KMS-11 (cell line): ENCODE measurements around the gene CHIT1.

Source experiments
- H2AFZ ChIP-seq: fragments of 200-600 bp; sonication (generic); 2 replicates; pipeline ENCODE4 v1.6.1; 2016; ENCODE audit warnings: antibody characterized with exemption, mixed run types, low read depth
- H3K27ac ChIP-seq: fragments of 200-600 bp; sonication (generic); 2 replicates; pipeline ENCODE4 v1.6.1; 2016; ENCODE audit warnings: mild to moderate bottlenecking, mixed run types
- H3K27me3 ChIP-seq: fragments of 200-600 bp; sonication (generic); 2 replicates; pipeline ENCODE4 v1.6.1; 2017; ENCODE audit warnings: mild to moderate bottlenecking, low read depth, mixed run types, moderate library complexity; ENCODE audit not compliant: insufficient read depth
- H3K36me3 ChIP-seq: fragments of 200-600 bp; sonication (generic); 2 replicates; pipeline ENCODE4 v1.6.1; 2017; ENCODE audit warnings: mild to moderate bottlenecking, mixed run types; ENCODE audit not compliant: insufficient read depth
- H3K4me1 ChIP-seq: fragments of 200-600 bp; sonication (generic); 2 replicates; pipeline ENCODE4 v1.6.1; 2016; ENCODE audit warnings: mild to moderate bottlenecking, low read depth, mixed run types; ENCODE audit not compliant: poor library complexity, severe bottlenecking
- H3K4me2 ChIP-seq: fragments of 200-600 bp; sonication (generic); 2 replicates; pipeline ENCODE4 v1.7.0; 2016; ENCODE audit warnings: mild to moderate bottlenecking, mixed run types
- H3K4me3 ChIP-seq: fragments of 200-600 bp; sonication (generic); IDR thresholded peaks from 2 replicates; pipeline ENCODE4 v1.6.1; 2017; ENCODE audit warnings: low read depth, low read length, mixed read lengths; ENCODE audit not compliant: insufficient read depth
- H3K79me2 ChIP-seq: fragments of 200-600 bp; sonication (generic); 2 replicates; pipeline ENCODE4 v1.6.1; 2016; ENCODE audit warnings: low read depth, mixed run types; ENCODE audit not compliant: insufficient read depth
- H3K9ac ChIP-seq: fragments of 200-600 bp; sonication (generic); 2 replicates; pipeline ENCODE4 v1.6.1; 2016; ENCODE audit warnings: mild to moderate bottlenecking, mixed run types
- H4K20me1 ChIP-seq: fragments of 200-600 bp; sonication (generic); 2 replicates; pipeline ENCODE4 v1.6.1; 2016; ENCODE audit warnings: mild to moderate bottlenecking, mixed run types; ENCODE audit not compliant: insufficient read depth
- CTCF ChIP-seq: fragments of 200-600 bp; sonication (generic); conservative IDR thresholded peaks from 2 replicates; pipeline ENCODE4 v1.6.1; 2017; ENCODE audit warnings: low read depth, mild to moderate bottlenecking, antibody characterized with exemption, low read length, moderate library complexity, mixed read lengths

Gene CHIT1

GRCh38 chr1:203185585-203185984, 43.9 kb downstream of the CHIT1 start:
- TF ChIP-seq CTCF = no peak
- Histone ChIP-seq H3K27me3 (no peaks in the 10 kb centered on the region), H3K79me2 (no peaks in the 10 kb centered on the region), H3K27ac (no peak overlapping the region), H3K4me1 (no peaks in the 10 kb centered on the region), H4K20me1 (no peaks in the 10 kb centered on the region), H3K36me3 (no peaks in the 10 kb centered on the region), H3K4me3 (no peak overlapping the region), H2AFZ (no peak overlapping the region), H3K9ac (no peak overlapping the region), H3K4me2 (no peak overlapping the region)

- no peak overlapping the region for H3K4me3 ChIP-seq
- no peaks in the 10 kb centered on the region for H3K79me2 ChIP-seq
- no peak overlapping the region for H3K4me2 ChIP-seq
- H3K9ac ChIP-seq = no peak overlapping the region
- no peaks in the 10 kb centered on the region for H4K20me1 ChIP-seq
- no peak overlapping the region for H2AFZ ChIP-seq
- no peaks in the 10 kb centered on the region for H3K4me1 ChIP-seq
- no peaks in the 10 kb centered on the region for H3K27me3 ChIP-seq
- no peak overlapping the region for H3K27ac ChIP-seq
- no peak for TF ChIP-seq CTCF
- H3K36me3 ChIP-seq = no peaks in the 10 kb centered on the region
Measured at GRCh38 chr1:203185061-203185461, 44.4 kb downstream of the CHIT1 start.

GRCh38 chr1:203184467-203184866, 45.0 kb downstream of the CHIT1 start:
- no peak overlapping the region for H3K4me2 ChIP-seq
- no peaks in the 10 kb centered on the region for H3K4me1 ChIP-seq
- no peak overlapping the region for H2AFZ ChIP-seq
- TF ChIP-seq CTCF = no peak
- no peaks in the 10 kb centered on the region for H3K79me2 ChIP-seq
- H3K27ac ChIP-seq = no peak overlapping the region
- no peaks in the 10 kb centered on the region for H4K20me1 ChIP-seq
- no peak overlapping the region for H3K4me3 ChIP-seq
- H3K27me3 ChIP-seq = no peaks in the 10 kb centered on the region
- H3K9ac ChIP-seq = no peak overlapping the region
- H3K36me3 ChIP-seq = no peaks in the 10 kb centered on the region

- Histone ChIP-seq H3K36me3 (no peaks in the 10 kb centered on the region), H3K4me2 (no peak overlapping the region), H3K79me2 (no peaks in the 10 kb centered on the region), H3K4me1 (no peaks in the 10 kb centered on the region), H3K9ac (no peak overlapping the region), H3K27ac (no peak overlapping the region), H2AFZ (no peak overlapping the region), H3K27me3 (no peaks in the 10 kb centered on the region), H4K20me1 (no peaks in the 10 kb centered on the region), H3K4me3 (no peak overlapping the region)
- TF ChIP-seq CTCF = no peak
Measured at GRCh38 chr1:203183828-203184227, 45.6 kb downstream of the CHIT1 start.
